RPMI7951 (cell line): ENCODE measurements around the gene PRKCZ. TPM values are rescaled to one million over a fixed set of nuclear protein-coding genes. Genes with fewer than 3 reads are reported as not detected.

ENCODE experiments used
- DNase-seq: peaks from one replicate; pipeline ENCODE4 v3.0.0-alpha.2; 2012; ENCODE audit warnings: low read depth
- total RNA-seq: library from RNA; depleted of rRNA; stranded (reverse); fragments of >200 nt; shearing (Covaris generic); gene quantifications from 2 replicates; pipeline ENCODE4 v1.2.3, GENCODE V29; 2014

Gene PRKCZ
- total RNA-seq, 1 experiment from 2014 or later, result 2.3 TPM

DNA sequence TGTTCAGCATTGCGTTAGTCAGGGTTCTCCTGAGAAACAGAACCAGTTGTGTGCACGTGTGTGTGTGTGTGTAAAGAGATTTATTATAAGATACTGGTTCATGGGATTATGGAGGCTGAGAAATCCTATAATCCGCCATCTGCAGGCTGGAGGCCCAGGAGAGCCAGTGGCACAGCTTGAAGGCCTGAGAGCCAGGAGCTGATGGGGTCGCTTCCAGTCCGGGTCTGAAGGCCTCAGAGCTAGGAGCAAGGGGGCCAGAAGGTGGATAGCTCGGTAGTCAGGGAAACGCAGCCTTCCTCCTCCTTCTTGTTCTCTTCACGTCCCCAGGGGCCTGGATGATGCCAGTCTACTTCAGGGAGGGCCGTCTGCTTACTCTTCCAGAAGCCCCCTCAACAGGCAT, 106.7 kb downstream of the PRKCZ start:
- no peak for DNase-seq

DNA sequence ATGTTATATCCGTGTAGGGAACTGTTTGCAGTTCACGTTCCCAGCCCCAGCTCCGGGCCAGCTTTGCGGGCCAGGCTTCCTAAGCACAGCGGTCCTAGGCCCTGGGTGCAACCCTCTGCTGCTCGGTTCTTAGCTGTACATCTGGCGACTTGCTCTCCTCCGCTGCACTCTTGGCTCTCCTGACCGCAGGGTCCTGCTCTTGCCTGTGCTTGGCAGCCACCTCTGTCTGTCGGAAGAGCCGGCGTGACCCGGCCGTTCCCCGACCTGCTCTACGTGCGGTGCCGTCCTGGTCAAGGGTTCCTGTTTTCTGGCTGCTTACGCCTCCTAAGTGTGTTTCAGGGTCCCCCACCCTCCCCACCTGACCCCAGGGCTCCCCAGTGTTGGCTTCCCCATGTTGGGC, 107.6 kb downstream of the PRKCZ start:
- no peak for DNase-seq

DNA sequence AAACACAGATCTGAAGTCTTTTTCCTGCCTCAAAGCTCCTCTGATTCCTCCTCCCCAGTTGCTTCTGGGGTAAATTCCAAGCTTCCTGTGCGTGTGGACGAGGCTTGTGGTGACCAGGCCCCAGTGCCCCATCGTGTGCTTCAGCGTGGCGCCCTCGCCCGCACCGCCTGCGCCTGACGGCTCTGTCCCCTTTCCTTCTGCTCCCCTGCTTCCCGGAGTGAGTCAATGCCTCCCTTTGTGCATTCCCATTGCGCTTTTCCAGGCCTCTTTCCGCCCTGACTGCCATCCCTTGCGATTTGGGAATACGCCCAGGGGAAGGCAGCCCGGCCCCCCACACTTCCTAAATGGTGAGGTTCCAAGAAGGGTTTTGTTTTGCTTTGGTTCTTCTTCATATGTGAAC, 108.1 kb downstream of the PRKCZ start:
- no peak for DNase-seq

DNA sequence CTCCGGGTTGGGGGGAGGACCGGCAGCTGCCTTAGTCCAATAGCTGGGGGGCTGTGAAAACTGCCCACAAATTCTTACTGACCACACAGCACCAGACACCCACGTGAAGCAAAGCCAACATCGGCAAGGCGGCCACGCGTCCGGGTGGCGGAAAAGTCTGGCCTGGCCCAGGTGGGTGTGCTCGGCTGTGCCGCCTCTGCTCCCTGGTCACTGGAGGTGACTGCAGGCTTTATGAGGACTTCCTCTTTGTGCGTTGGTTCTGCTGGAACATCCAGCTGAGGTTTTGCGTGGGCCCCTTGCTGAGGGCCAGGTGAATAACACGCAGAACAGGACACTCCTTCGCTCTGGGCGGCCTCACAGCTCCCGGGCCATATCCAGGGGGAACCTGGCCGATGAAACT, 108.9 kb downstream of the PRKCZ start:
- DNase-seq, result no peak

DNA sequence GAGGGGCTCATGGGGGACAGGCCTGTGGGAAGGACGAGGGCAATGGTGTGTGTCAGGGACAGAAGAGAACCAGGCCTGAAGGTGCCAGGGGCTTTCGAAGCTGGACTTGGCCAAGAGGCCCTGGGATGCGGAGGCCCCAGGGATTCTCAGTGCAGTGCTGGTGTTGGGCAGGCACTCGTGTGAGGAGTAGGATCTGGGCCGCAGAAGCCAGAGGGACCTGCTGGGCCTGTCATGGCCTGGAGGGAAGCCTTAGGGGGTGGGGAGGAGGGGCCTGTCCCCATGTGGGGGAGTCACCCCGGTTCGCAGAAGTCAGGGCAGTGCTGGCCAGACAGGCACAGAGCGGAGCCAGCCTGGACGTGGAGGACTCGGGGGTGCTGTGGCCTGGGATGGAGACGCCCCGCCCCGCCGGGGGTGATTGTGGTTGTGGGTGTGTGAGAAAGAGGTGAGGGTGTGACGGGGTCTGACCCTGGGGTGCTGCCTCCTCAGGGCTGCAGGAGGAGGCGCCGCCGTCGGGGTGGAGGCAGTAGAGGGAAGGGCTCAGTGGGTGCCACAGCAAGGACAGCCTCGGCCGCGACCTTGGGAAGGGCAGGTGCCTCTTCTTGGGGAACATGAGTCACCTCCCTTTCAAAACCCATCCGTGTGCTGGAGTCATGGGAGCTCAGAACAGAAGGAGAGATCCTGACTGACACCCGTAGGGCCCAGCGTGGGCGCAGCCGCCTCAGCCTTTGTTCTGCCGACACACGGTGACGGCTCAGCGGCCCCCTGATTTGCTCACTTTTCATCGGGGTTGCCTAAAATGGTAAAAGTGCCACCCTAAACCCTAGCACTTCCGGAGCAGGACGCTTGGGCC, 110.5 kb downstream of the PRKCZ start:
- DNase-seq, result no peak

DNA sequence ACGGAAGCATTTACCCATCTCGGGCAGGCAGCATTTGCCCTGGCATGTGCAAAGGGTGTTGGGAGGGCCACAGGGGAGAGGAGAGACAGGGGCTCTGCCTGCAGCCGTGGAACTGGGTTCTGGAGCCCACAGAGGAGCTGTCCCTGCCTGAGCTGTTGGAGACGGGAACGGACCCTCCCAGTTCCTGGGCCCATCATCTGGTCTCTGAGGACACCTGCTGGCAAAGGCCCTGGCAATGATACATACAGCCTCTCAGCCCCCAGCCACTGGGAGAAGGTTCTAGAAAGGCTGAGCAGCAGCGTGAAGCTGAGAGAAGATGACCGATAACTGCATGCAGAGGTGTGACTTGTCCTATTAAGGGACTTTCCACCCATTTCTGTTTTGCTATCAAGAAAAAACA, 113.0 kb downstream of the PRKCZ start:
- DNase-seq, result no peak

DNA sequence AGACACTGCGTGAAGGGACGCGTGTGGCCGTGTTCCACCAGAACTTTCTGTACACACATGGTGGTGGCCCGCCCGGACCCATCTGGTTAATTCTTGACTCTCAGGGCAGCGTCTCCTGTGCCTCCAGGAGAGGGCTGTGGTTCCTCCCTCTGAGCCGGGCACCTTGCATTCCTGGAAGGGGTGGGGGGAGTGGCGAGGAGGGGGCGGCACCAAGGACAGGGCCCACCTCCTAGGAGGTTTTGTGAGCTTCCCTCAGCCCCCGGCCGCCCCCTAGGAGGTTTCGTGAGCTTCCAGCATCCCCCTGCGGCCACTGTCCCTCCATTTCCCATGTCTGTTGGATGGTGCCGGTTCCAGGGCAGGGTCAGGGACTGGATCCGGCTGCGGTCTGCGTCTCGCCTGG, 115.4 kb downstream of the PRKCZ start:
- DNase-seq, result no peak

DNA sequence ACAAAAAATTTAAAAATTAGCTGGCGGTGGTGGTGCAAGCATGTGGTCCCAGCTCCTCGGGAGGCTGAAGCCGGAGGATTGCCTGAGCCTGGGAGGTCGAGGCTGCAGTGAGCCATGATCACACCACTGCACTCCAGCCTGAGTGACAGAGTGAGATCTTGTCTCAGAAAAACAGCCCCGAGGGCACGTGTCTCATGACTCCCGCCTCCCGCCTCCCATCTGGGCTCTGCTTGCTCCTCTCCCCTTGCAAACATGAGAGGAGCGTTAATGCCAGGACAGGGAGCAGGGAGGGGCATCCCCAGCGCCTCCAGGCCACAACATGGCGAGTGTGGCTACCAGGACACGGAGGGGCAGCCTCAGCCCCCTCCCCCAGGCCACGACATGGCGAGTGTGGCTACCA, 116.0 kb downstream of the PRKCZ start:
- DNase-seq, result no peak

DNA sequence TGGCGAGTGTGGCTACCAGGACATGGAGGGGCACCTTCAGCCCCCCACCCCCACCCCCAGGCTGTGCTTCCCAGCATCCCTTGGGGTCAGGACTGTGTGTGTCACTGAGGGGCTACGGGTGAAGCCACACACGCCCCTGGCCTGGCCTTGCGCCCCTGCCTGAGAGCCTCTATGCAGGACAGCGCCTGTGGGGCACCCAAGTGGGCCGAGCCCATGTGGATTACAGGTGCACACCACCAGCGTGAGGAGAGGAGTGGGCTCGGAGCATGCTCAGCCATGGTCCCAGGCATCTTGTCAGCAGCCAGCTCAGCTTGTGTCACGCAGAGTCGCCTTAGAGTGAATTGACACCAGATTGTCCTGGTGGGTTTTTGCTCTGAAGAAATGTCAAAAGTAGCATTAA, 116.5 kb downstream of the PRKCZ start:
- DNase-seq, result no peak

DNA sequence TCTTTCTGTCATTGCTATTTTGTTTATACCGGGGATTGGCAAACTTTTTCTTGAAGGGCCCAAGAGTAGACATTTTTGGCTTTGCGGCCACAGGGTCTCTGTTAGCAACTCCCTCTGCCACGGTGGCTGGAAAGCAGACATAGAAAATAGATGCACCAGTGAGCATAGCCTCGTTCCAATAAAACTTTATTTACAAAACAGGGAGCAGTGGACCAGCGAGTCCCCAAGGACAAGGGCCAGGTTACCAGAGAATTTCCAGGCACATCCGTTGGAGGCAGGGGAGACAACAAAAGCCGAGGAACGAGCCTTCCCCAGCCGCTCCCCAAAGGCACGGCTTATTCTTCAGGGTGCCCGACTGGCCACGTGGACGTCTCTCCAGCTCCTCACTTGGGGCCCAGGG, 117.9 kb downstream of the PRKCZ start:
- DNase-seq, result no peak

DNA sequence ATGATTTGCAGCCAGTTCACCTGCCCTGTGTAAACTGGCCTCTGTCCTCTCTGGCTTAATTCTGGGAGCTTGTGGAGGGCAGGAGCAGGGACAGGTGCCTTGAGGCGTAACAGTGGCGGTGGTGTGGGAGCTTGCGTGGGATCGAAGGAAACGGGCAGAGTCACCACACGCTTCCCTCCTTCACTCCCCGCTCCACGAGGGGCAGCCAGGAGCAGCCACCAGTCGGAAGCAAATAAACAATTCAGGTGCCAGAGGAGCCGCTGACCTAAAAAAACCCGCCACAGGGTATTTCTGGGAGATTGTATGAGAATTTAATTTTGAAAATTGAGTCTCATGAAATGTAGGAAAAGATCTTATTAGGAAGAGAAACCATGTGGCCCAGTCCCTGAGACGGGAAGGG, 118.3 kb downstream of the PRKCZ start:
- no peak for DNase-seq

DNA sequence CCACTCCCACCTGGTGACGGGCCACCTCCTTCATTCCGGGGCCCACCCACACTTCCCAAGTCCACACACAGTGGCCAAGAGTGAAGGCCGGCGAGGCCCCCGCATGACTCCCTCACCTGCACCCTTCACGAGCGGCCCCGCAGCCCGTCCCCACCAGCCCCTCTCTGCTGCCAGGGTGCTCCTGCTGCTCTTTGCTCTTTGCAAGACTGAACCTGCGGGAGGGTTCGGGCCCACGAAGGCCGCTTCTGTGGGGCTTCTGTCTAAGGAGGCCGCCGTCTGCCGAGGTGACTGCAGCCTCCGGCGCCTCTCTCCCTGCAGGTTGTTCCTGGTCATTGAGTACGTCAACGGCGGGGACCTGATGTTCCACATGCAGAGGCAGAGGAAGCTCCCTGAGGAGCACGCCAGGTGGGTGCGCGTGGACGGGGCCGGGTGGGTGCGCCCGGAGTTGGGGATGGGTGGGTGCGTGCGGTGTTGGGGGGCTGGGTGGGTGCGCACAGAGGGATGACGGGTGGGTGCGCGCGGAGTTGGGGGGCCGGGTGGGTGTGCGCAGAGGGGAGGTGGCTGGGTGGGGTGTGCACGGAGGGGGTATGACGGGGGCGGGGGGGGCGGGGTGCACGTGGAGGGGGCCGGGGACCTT, 119.1 kb downstream of the PRKCZ start:
- no peak for DNase-seq

DNA sequence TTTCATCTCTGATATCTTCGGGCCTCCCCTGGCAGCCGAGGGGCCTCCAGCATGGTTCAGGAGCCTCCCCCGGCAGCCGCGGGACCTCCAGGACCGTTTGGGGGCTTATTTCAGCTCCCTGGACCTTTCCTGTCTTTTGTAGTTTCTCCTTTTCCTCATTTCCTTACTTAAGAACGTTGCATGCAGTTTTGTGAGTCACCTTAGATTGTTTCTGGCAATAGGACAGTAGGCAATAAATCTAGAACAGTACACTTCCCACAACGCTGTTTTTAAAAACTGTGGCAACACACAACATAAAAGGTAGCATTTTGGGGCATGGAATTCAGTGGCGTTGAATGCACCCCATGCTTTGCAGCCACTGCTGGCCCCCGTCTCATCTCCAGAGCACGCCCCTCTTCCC, 120.0 kb downstream of the PRKCZ start:
- no peak for DNase-seq

DNA sequence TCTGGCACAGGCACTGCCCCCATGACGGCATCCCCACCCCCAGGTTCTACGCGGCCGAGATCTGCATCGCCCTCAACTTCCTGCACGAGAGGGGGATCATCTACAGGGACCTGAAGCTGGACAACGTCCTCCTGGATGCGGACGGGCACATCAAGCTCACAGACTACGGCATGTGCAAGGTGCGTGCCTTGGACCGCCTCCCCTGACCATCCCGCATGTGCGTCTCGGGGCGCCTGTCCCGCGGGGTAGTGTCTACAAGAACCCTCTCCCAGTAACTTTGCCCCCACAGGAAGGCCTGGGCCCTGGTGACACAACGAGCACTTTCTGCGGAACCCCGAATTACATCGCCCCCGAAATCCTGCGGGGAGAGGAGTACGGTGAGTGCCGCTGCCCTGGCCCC, 121.8 kb downstream of the PRKCZ start:
- DNase-seq, result no peak

DNA sequence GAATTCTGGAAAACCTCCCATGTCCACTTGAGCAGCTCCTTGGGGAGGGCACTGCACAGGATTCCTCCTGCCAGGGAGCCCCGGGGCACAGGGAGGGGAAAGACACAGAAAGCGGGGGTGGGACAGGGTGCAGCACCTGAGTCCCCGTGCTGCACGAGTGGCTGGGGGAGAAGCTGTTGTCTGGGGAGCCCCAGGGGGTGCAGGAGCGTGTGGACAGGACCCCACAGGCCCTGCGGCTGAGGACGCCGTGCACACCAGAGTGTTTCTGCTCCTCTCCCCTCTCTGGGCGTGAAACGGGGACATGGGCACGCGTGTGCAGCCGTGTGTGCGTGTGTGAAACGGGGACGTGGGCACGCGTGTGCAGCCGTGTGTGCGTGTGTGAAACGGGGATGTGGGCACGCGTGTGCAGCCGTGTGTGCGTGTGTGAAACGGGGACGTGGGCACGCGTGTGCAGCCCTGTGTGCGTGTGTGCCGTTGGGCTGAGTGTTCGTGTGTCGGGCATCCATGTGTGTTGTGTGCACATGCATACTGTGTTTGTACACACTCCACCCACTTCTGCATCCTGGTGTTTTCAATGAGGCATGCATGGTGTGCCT, 122.4 kb downstream of the PRKCZ start:
- no peak for DNase-seq

DNA sequence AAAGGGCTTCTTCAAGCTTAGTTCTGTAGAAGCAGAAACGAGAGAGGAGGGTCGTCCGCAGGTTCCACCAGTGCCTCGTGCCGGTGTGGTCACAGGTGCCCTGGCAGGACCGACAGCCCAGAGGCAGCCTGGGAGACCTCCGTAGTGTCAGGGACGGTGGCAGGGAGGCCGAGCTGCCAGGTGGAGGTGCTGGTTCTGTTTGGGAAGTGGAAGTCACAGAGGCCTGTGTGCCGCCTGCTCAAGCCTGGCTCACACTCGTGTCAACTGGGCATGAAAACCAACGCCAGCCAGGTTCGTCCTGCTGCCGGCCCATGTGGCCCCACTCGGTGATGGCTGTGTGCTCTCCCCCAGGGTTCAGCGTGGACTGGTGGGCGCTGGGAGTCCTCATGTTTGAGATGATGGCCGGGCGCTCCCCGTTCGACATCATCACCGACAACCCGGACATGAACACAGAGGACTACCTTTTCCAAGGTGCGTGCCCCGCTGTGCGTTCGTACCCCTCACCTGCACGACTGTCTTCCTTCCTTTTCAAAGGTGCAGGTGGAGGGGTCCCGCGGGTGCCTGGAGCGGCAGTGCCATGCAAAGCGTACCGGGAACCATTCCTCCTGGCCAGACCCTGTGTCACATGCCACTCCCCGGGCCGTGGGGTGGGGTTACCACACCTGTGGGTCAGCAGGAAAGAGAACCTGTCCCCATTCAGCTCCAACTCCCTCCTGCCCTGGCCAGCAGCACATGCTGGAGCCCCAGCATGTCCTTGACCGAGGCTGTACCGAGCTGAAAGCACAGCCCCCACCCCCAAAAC, 123.5 kb downstream of the PRKCZ start:
- no peak for DNase-seq

DNA sequence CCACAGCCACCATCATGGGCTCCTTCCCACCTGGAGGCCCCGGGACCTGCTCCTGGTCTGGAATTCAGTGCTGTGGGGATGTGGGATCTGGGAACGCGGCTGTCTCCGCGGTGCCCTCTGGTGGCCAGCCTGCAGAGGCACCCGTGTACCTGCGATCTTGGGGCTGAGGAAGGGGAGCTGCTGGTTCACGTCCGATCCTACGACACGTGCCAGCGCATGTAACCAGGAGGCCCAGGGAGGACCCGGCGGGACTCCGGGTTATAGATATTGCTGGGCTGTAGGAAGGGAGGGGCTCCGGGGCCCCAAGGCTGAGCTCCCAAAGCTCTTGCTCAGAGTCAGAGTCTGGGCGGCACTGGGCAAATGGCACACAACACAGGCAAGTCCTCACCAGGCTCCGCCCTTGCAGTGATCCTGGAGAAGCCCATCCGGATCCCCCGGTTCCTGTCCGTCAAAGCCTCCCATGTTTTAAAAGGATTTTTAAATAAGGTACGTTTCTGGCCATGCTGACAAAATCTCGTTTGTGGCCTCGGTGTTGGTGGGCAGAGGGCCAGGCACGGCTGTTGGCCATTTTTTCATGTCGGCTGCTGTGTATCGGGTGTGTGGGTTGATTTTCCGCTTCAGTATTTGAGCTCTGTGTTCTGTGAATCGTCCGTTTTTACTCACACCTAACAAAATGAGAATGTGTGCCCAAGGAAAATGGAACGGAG, 124.3 kb downstream of the PRKCZ start:
- DNase-seq, result peak; percentile 54

DNA sequence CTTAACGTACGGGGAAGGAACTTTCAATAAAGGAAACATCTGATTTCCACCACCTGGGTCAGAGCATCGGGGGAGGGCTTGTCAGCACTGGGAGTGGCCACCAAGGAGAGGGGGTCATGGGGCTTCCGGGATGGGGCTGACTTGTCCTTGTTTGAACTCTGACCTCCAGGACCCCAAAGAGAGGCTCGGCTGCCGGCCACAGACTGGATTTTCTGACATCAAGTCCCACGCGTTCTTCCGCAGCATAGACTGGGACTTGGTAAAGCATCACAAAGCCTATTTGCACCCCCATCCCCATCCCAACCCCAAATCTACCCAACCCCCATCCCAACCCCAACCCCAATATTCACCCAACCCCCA, 124.8 kb downstream of the PRKCZ start:
- no peak for DNase-seq

DNA sequence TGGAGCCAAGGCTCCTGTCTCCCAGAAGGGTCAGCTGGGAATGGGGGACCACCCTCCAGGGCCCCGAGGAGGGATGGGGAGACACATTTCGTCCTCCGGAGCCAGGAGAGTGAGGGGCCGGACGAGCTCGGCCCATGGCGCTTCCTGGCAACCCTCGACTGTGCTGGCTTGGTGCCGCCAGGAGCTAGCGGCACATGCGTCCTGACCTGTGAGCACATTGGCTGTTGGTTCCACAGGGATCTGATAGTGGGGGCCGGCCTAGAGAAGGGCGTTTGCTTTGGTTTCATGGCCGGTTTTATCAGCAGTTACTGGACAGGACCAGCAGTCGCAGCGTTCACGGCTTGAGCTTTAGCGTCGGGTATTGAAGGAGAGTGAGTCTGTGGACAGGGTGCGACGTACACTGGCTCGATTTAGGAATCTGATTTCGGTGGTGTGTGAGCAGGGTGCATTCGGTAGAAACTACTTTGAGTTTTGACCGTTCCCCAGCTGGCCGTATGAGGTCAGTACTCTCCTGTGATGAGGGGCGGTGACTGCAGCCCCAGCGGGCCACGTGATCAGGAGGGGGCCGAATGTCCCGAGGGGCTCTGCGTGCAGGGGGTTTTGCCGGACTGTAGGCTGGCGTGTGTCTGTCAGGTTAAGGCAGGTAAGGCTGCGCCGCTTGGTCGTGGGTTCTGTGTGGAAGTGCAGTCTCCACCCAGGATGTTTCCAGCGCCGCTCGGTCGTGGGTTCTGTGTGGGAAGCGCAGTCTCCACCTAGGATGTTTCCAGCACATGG, 125.7 kb downstream of the PRKCZ start:
- DNase-seq, result no peak

DNA sequence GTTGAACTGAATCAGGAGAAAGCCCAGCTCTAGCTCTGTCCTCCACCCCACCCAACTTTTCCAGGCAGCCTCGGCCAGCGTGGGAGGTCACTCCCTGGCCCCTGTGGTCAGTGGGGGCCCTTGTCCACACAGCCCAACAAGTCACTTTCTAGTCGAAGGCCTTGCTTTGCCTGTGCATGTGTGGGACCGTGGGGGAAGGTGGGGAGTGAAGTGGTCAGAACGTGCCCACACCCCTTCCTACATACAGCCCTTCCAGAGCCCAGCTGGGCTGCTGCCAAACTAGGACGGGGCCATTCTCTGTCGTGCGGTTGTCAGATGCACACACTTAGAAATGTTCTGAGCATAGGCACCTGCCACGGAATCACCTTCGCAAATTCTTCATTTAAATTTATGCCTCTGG, 126.4 kb downstream of the PRKCZ start:
- no peak for DNase-seq

DNA sequence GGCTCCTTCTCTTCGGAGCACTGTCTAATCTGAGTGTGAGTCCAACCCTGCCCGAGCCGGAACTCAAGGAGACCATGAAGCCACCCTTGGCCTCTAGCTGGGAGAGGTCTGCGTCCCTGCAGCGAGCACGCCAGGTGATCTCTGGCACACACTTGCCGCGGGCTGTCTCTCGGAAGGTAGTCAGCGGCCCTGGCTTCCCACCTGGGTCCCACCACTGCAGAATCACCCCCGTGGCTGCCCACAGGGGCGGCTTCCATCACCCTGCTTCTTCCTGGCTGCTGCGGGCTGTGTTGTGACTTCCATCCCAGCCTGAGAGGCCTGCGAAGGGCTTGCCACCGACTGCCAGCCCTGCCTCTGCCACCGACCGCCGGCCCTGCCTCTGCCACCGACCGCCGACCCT, 127.3 kb downstream of the PRKCZ start:
- no peak for DNase-seq
